Measurements from ENCODE around the gene MMD2.

The MMD2 gene

DNA sequence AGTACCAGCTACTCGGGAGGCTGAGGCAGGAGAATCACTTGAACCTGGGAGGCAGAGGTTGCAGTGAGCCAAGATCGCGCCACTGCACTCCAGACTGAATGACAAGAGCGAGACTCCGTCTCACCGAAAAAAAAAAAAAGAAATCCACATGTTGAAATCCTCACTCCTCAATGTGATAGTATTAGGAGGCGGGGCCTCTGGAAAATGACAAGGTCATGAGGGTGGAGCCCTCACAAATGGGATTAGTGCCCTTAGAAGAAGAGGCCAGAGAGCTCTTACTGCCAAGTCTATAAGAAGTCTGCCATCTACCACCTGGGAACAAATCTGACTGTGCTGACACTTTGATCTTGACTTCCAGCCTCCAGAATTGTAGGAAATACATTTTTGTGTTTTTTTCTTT, 10.6 kb downstream of the MMD2 start:
- TF ChIP-seq, protein P1, sequence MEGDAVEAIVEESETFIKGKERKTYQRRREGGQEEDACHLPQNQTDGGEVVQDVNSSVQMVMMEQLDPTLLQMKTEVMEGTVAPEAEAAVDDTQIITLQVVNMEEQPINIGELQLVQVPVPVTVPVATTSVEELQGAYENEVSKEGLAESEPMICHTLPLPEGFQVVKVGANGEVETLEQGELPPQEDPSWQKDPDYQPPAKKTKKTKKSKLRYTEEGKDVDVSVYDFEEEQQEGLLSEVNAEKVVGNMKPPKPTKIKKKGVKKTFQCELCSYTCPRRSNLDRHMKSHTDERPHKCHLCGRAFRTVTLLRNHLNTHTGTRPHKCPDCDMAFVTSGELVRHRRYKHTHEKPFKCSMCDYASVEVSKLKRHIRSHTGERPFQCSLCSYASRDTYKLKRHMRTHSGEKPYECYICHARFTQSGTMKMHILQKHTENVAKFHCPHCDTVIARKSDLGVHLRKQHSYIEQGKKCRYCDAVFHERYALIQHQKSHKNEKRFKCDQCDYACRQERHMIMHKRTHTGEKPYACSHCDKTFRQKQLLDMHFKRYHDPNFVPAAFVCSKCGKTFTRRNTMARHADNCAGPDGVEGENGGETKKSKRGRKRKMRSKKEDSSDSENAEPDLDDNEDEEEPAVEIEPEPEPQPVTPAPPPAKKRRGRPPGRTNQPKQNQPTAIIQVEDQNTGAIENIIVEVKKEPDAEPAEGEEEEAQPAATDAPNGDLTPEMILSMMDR (IDR thresholded peaks at IDR 0.05) = no peak
- Histone ChIP-seq H3K4me1 (no peaks in the 10 kb centered on the region), H2AFZ (no peak overlapping the region)

DNA sequence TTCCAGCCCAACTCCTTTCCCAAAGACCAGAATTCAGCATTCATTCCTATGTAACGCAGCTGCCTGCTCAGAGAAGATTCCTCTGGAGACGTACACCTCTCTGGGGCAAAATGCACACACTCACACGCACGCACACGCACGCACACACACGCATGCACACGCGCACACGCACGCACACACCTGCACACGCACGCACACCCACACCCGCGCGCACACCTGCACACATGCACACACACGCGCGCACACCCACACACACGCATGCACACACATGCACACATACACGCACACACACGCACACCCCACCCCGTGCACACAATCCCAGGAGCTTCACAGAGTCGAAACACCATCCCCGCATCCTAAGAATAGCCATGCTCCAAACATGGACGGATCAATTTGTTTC, 13.0 kb downstream of the MMD2 start:
- no peak overlapping the region for H3K4me2 ChIP-seq (ENCODE audit: low read length)
- H3K27ac ChIP-seq = no peak overlapping the region
- H3K4me1 ChIP-seq = no peaks in the 10 kb centered on the region
- no peak overlapping the region for H2AFZ ChIP-seq
- no peaks in the 10 kb centered on the region for H3K79me2 ChIP-seq
- no peak overlapping the region for H3K9ac ChIP-seq
- no peaks in the 10 kb centered on the region for H3K36me3 ChIP-seq (ENCODE audit: control insufficient read depth, insufficient read depth, low read length)
- TF ChIP-seq, protein P1 (IDR thresholded peaks at IDR 0.05) = no peak
- H3K9me3 ChIP-seq (ENCODE audit: control insufficient read depth, low read length) = no peaks in the 10 kb centered on the region
- H3K4me3 ChIP-seq (ENCODE audit: low read depth, low read length) = no peak overlapping the region
- no peaks in the 10 kb centered on the region for H3K27me3 ChIP-seq (ENCODE audit: control insufficient read depth, insufficient read depth, low read length)

More for the DNA sequence above, 10.6 kb downstream of the MMD2 start:
- Histone ChIP-seq H3K9ac (no peak overlapping the region), H3K27me3 (ENCODE audit: control insufficient read depth, insufficient read depth, low read length) (no peaks in the 10 kb centered on the region), H3K4me3 (ENCODE audit: low read depth, low read length) (no peak overlapping the region), H3K9me3 (ENCODE audit: control insufficient read depth, low read length) (no peaks in the 10 kb centered on the region), H3K4me2 (ENCODE audit: low read length) (no peak overlapping the region), H3K79me2 (no peaks in the 10 kb centered on the region), H3K36me3 (ENCODE audit: control insufficient read depth, insufficient read depth, low read length) (no peaks in the 10 kb centered on the region), H3K27ac (no peak overlapping the region)

DNA sequence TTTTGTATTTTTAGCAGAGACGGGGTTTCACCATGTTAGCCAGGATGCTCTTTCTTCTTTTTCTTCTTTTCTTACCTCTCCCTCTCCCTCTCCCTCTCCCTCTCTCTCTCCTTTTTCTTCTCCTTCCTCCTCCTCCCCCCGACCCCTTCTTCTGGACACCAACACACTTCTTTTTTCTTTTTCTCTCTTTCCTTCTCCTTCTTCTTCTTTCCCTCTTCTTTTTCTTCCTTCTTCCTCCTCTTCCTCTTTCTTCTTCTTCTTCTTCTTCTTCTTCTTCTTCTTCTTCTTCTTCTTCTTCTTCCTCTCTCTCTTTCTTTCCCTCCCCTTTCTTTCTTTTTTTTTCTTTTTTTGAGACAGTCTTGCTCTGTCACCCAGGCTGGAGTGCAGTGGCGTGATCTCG, 14.0 kb downstream of the MMD2 start:
- Histone ChIP-seq H3K27me3 (ENCODE audit: control insufficient read depth, insufficient read depth, low read length) (no peaks in the 10 kb centered on the region), H3K36me3 (ENCODE audit: control insufficient read depth, insufficient read depth, low read length) (no peaks in the 10 kb centered on the region), H3K27ac (no peak overlapping the region), H3K79me2 (no peaks in the 10 kb centered on the region), H3K9me3 (ENCODE audit: control insufficient read depth, low read length) (no peaks in the 10 kb centered on the region), H3K9ac (no peak overlapping the region), H3K4me1 (no peaks in the 10 kb centered on the region), H3K4me2 (ENCODE audit: low read length) (no peak overlapping the region), H3K4me3 (ENCODE audit: low read depth, low read length) (no peak overlapping the region), H2AFZ (no peak overlapping the region)
- TF ChIP-seq, protein P1 (IDR thresholded peaks at IDR 0.05) = no peak

DNA sequence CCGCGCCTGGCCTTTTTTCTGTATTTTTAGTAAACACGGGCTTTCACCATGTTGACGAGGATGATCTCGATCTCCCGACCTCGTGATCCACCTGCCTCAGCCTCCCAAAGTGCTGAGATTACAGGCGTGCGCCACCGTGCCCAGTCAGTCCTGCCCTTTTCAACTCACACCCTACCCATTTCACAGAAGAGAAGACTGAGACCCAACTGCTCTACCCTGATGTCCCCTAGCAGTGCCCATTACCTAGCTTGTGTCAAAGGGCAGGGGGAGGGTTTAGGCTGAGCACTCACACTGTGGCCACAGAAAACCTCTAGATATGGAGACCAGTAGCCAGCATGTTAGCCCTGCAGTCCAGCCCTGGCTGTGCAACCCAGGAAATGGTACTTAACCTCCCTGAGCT, 15.7 kb downstream of the MMD2 start:
- no peaks in the 10 kb centered on the region for H3K9me3 ChIP-seq (ENCODE audit: control insufficient read depth, low read length)
- no peaks in the 10 kb centered on the region for H3K27me3 ChIP-seq (ENCODE audit: control insufficient read depth, insufficient read depth, low read length)
- H2AFZ ChIP-seq = no peak overlapping the region
- no peaks in the 10 kb centered on the region for H3K79me2 ChIP-seq
- no peaks in the 10 kb centered on the region for H3K4me1 ChIP-seq
- H3K36me3 ChIP-seq (ENCODE audit: control insufficient read depth, insufficient read depth, low read length) = no peaks in the 10 kb centered on the region
- no peak overlapping the region for H3K27ac ChIP-seq
- no peak overlapping the region for H3K9ac ChIP-seq
- H3K4me3 ChIP-seq (ENCODE audit: low read depth, low read length) = no peak overlapping the region
- TF ChIP-seq, protein P1 (IDR thresholded peaks at IDR 0.05) = no peak
- H3K4me2 ChIP-seq (ENCODE audit: low read length) = no peak overlapping the region

GRCh38 chr7:4939971-4940728, 18.8 kb downstream of the MMD2 start:
- no peak overlapping the region for H3K4me3 ChIP-seq (ENCODE audit: low read depth, low read length)

More at GRCh38 chr7:4939971-4940728, 18.8 kb downstream of the MMD2 start:
- no peak overlapping the region for H2AFZ ChIP-seq
- no peak overlapping the region for H3K27ac ChIP-seq
- TF ChIP-seq, protein P1 (IDR thresholded peaks at IDR 0.05) = no peak
- H3K9me3 ChIP-seq (ENCODE audit: control insufficient read depth, low read length) = no peaks in the 10 kb centered on the region
- H3K4me1 ChIP-seq = no peaks in the 10 kb centered on the region
- H3K4me2 ChIP-seq (ENCODE audit: low read length) = no peak overlapping the region
- no peaks in the 10 kb centered on the region for H3K27me3 ChIP-seq (ENCODE audit: control insufficient read depth, insufficient read depth, low read length)
- no peak overlapping the region for H3K9ac ChIP-seq
- H3K36me3 ChIP-seq (ENCODE audit: control insufficient read depth, insufficient read depth, low read length) = no peaks in the 10 kb centered on the region
- H3K79me2 ChIP-seq = no peaks in the 10 kb centered on the region
